ENCODE measurements around the gene CHST8. TPM values are rescaled to one million over a fixed set of nuclear protein-coding genes. Genes with fewer than 3 reads are reported as not detected.
"Not testable (repeated sequence)": the region's sequence is repeated elsewhere in the genome, so short reads cannot be mapped to it uniquely, and the experiment has no call there.

The CHST8 gene
- total RNA-seq, 1 donor from 2014 or later: 0.35 TPM

- Mint-ChIP-seq H3K4me1 (ENCODE audit: low read depth) (no peaks in the 10 kb centered on the region), H3K27ac (ENCODE audit: unreplicated experiment) (no peak overlapping the region), H3K36me3 (ENCODE audit: low read depth) (no peaks in the 10 kb centered on the region), H3K4me3 (ENCODE audit: unreplicated experiment) (no peak overlapping the region), H3K27me3 (ENCODE audit: low read depth) (peaks cover 47% of the 10 kb centered on the region), H3K9me3 (ENCODE audit: low read depth) (no peaks in the 10 kb centered on the region)
- no peak for TF ChIP-seq CTCF (IDR thresholded peaks at IDR 0.05)
- no peak for DNase-seq (ENCODE audit: low spot score)
Observed at GRCh38 chr19:33616857-33617256, 4.9 kb upstream of the CHST8 start.

GRCh38 chr19:33618363-33618762 lies 3.4 kb upstream of the CHST8 start:
- not testable (repeated sequence) for H3K9me3 Mint-ChIP-seq (ENCODE audit: low read depth); DNase-seq (ENCODE audit: low spot score); H3K4me3 Mint-ChIP-seq (ENCODE audit: unreplicated experiment); H3K36me3 Mint-ChIP-seq (ENCODE audit: low read depth); H3K27ac Mint-ChIP-seq (ENCODE audit: unreplicated experiment); H3K4me1 Mint-ChIP-seq (ENCODE audit: low read depth)
- H3K27me3 Mint-ChIP-seq (ENCODE audit: low read depth): peaks cover 53% of the 10 kb centered on the region

GRCh38 chr19:33618884-33619283 lies 2.9 kb upstream of the CHST8 start:
- no peak for DNase-seq (ENCODE audit: low spot score)
- H3K9me3 Mint-ChIP-seq (ENCODE audit: low read depth): no peaks in the 10 kb centered on the region
- H3K36me3 Mint-ChIP-seq (ENCODE audit: low read depth): no peaks in the 10 kb centered on the region
- no peak overlapping the region for H3K27ac Mint-ChIP-seq (ENCODE audit: unreplicated experiment)
- peaks cover 3% of the 10 kb centered on the region for H3K4me1 Mint-ChIP-seq (ENCODE audit: low read depth)
- TF ChIP-seq CTCF (IDR thresholded peaks at IDR 0.05): no peak
- H3K4me3 Mint-ChIP-seq (ENCODE audit: unreplicated experiment): no peak overlapping the region
- peaks cover 59% of the 10 kb centered on the region for H3K27me3 Mint-ChIP-seq (ENCODE audit: low read depth)

GRCh38 chr19:33620611-33621010 lies 1.1 kb upstream of the CHST8 start:
- Mint-ChIP-seq H3K4me3 (ENCODE audit: unreplicated experiment) (no peak overlapping the region), H3K36me3 (ENCODE audit: low read depth) (peaks cover 1% of the 10 kb centered on the region), H3K9me3 (ENCODE audit: low read depth) (no peaks in the 10 kb centered on the region), H3K27ac (ENCODE audit: unreplicated experiment) (no peak overlapping the region), H3K27me3 (ENCODE audit: low read depth) (peaks cover 62% of the 10 kb centered on the region), H3K4me1 (ENCODE audit: low read depth) (peaks cover 3% of the 10 kb centered on the region)
- TF ChIP-seq CTCF (IDR thresholded peaks at IDR 0.05): no peak
- peak; percentile 49 for DNase-seq (ENCODE audit: low spot score)

GRCh38 chr19:33621065-33621785 lies 528 bp upstream of the CHST8 start:
- peak; percentile 90 for DNase-seq (ENCODE audit: low spot score)
- Mint-ChIP-seq H3K27ac (ENCODE audit: unreplicated experiment) (no peak overlapping the region), H3K4me3 (ENCODE audit: unreplicated experiment) (peak overlapping the region; percentile 43), H3K9me3 (ENCODE audit: low read depth) (no peaks in the 10 kb centered on the region), H3K4me1 (ENCODE audit: low read depth) (peaks cover 3% of the 10 kb centered on the region), H3K27me3 (ENCODE audit: low read depth) (peaks cover 61% of the 10 kb centered on the region), H3K36me3 (ENCODE audit: low read depth) (peaks cover 1% of the 10 kb centered on the region)
- TF ChIP-seq CTCF (IDR thresholded peaks at IDR 0.05): no peak

GRCh38 chr19:33622505-33622808 lies 704 bp downstream of the CHST8 start:
- Mint-ChIP-seq H3K27me3 (ENCODE audit: low read depth) (peaks cover 64% of the 10 kb centered on the region), H3K4me1 (ENCODE audit: low read depth) (peaks cover 3% of the 10 kb centered on the region), H3K27ac (ENCODE audit: unreplicated experiment) (no peak overlapping the region), H3K9me3 (ENCODE audit: low read depth) (no peaks in the 10 kb centered on the region), H3K36me3 (ENCODE audit: low read depth) (peaks cover 1% of the 10 kb centered on the region), H3K4me3 (ENCODE audit: unreplicated experiment) (peak overlapping the region; percentile 38)
- DNase-seq (ENCODE audit: low spot score): no peak
- no peak for TF ChIP-seq CTCF (IDR thresholded peaks at IDR 0.05)
